IPS-20b (cell line): ENCODE results near the gene PROK2.

Experiments
- H3K27ac ChIP-seq: one replicate; pipeline ENCODE4 v1.5.1; 2013; ENCODE audit warnings: low read length
- H3K27me3 ChIP-seq: 2 replicates; pipeline ENCODE4 v1.6.1; 2013; ENCODE audit warnings: mild to moderate bottlenecking, low read length, inconsistent platforms; ENCODE audit not compliant: insufficient read depth
- H3K36me3 ChIP-seq: 2 replicates; pipeline ENCODE4 v1.6.1; 2013; ENCODE audit warnings: low read depth, mild to moderate bottlenecking, inconsistent platforms, low read length, moderate library complexity; ENCODE audit not compliant: insufficient read depth
- H3K4me1 ChIP-seq: 2 replicates; pipeline ENCODE4 v1.6.1; 2013; ENCODE audit warnings: mild to moderate bottlenecking, control low read depth, inconsistent platforms, low read length, moderate library complexity; ENCODE audit not compliant: insufficient read depth
- H3K4me3 ChIP-seq: 2 replicates; pipeline ENCODE4 v1.5.1; 2013; ENCODE audit warnings: mild to moderate bottlenecking, low read length, inconsistent platforms
- H3K9ac ChIP-seq: 2 replicates; pipeline ENCODE4 v1.6.1; 2013; ENCODE audit warnings: low read depth, mild to moderate bottlenecking, inconsistent platforms, low read length, moderate library complexity
- H3K9me3 ChIP-seq: 2 replicates; pipeline ENCODE4 v1.6.1; 2013; ENCODE audit warnings: mild to moderate bottlenecking, low read depth, low read length, inconsistent platforms; ENCODE audit not compliant: insufficient read depth

PROK2 gene

GRCh38 chr3:71786217-71786549 lies 1.2 kb upstream of the PROK2 start:
- peaks cover 73% of the 10 kb centered on the region for H3K27me3 ChIP-seq
- no peaks in the 10 kb centered on the region for H3K9me3 ChIP-seq
- H3K36me3 ChIP-seq = no peaks in the 10 kb centered on the region
- H3K4me1 ChIP-seq = peaks cover 35% of the 10 kb centered on the region; the same call in 1 of the 2 replicates
- H3K27ac ChIP-seq = no peak overlapping the region
- H3K9ac ChIP-seq = no peak overlapping the region
- peak overlapping the region; percentile 59; the same call in 1 of the 2 replicates for H3K4me3 ChIP-seq

DNA sequence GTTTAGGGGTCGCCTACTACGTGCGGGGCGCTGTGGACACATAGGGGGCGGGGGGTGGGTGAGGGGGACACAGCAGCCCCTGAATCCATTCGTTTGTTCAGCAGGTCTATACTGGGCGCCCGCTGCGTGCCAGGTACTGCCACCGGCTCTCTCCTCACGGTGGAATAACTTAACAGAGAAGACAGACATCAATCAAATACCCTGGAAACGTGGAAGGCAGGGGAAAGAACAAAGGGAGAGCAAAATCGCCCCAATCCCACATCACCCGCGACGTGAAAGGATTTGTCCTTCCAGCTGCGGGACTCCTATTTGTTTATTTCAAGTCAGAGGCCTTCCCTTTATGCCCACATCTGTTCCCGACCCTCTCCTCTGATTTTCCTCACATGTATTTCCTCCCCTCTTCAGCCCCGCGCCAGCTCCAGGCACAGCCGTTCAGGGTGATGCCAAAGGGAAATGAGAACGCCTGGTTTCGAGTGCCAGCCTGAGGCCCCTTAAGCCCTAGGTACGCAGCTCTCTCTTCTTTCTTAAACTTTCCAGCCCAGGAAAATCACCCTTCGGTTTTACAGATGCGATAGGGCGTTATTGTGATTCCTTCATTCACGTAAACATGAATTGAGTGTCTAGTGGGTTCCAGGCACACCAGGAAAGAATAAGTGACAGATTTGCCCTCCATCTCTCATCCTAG lies 726 bp upstream of the PROK2 start:
- no peaks in the 10 kb centered on the region for H3K9me3 ChIP-seq
- no peaks in the 10 kb centered on the region for H3K36me3 ChIP-seq
- peaks cover 39% of the 10 kb centered on the region; the same call in 1 of the 2 replicates for H3K4me1 ChIP-seq
- no peak overlapping the region; the same call in 1 of the 2 replicates for H3K9ac ChIP-seq
- H3K27ac ChIP-seq = no peak overlapping the region
- peak overlapping the region; percentile 59; the same call in 1 of the 2 replicates for H3K4me3 ChIP-seq
- peaks cover 77% of the 10 kb centered on the region for H3K27me3 ChIP-seq

DNA sequence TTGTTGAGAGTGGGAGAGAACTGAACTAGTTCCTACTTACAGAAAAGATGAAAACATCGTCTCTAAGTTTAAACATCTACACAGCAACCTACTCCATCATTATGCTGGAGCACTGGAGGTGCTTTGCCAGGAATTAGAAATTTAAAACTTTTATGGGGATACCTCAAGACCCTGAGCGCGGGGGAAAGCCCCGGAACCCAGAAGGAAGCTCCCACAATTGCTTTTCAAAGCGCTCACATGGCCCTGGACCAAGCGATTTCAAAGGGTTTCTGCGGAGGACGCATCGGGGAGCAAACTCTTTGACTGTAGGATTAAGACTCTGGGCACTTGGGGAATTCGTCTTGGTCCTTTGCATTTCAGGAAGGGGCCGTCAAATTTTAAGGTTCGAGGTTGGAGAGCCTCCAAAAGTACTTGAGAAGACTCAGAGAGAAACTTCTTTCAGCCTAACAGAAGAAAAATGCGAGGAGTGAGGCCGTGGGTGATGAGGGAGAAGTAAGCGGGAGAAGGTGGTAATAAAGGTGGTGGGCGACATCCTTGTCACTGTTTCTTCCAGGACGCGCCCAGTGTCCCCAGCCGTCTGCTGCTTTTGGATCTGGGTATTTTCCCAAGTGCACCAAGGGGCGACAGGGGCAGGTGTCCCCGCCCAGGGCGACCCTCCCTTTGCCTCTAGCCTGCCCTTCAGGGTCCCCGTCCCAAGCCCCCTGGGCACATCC lies 591 bp downstream of the PROK2 start:
- H3K9me3 ChIP-seq = no peaks in the 10 kb centered on the region
- peak overlapping the region; percentile 55 for H3K4me3 ChIP-seq
- H3K36me3 ChIP-seq = no peaks in the 10 kb centered on the region
- no peak overlapping the region for H3K27ac ChIP-seq
- H3K9ac ChIP-seq = no peak overlapping the region
- H3K4me1 ChIP-seq = peaks cover 52% of the 10 kb centered on the region
- H3K27me3 ChIP-seq = peaks cover 81% of the 10 kb centered on the region

DNA sequence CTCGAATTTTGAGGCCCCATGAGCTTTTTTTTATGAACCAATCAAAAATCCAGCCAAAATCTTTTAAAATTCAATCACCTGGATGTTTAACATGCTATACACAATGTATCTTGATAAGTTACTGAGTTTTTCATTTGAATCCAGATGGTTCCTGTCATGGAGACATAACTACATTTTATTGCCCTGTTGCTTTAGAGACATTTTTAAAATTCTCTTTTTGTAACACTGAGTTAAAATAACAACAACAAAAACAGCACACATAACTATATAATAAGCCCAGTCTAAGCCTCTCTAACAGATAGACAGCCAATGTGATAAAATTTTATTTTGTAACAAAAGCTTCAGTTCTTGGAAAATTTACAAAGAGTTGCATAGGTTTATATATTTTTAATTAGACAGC lies 1.8 kb downstream of the PROK2 start:
- Histone ChIP-seq H3K27me3 (peaks cover 77% of the 10 kb centered on the region), H3K27ac (no peak overlapping the region), H3K4me3 (no peak overlapping the region), H3K4me1 (peaks cover 57% of the 10 kb centered on the region), H3K9me3 (no peaks in the 10 kb centered on the region), H3K36me3 (no peaks in the 10 kb centered on the region), H3K9ac (no peak overlapping the region)

GRCh38 chr3:71780430-71780829 lies 4.5 kb downstream of the PROK2 start:
- H3K9me3 ChIP-seq = no peaks in the 10 kb centered on the region
- no peak overlapping the region for H3K27ac ChIP-seq
- H3K4me3 ChIP-seq = peak overlapping the region; percentile 10; the same call in 1 of the 2 replicates
- no peaks in the 10 kb centered on the region for H3K36me3 ChIP-seq
- 0 out of 2 replicates have a peak overlapping the region, but pooled peaks have one; percentile 5 for H3K9ac ChIP-seq
- peaks cover 44% of the 10 kb centered on the region for H3K4me1 ChIP-seq
- H3K27me3 ChIP-seq = peaks cover 51% of the 10 kb centered on the region

DNA sequence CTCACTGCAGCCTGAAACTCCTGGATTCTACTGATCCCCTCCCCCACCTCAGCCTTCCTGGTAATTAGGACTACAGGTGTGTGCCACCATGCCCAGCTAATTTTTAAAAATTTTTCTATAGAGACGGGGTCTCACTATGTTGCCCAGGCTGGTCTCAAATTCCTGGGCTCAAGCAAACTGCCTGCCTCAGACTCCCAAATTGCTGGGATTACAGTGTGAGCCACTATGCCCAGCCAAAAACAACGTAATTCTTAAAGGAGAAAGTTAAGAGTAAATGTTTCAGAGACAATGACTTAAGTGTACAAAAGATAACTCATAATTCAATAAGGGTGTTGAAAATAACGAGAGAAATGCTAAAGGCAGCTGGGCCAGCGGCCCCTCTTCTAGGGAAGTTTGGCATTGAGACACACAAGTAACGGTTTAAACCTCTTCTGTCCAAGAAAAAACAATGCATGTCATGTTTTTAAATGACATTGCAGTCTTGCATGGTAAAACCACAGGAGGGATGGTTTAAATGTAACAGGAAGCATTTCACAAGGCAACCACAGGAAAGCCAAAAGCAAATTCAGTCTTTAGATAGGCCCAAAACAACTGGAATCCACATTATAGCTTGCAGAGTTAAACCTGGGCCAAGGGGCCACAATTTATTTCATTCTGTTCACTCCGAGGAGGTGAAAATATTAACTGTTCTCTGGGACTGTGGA lies 5.1 kb downstream of the PROK2 start:
- 0 out of 2 replicates have a peak overlapping the region, but pooled peaks have one; percentile 5 for H3K9ac ChIP-seq
- peaks cover 44% of the 10 kb centered on the region for H3K4me1 ChIP-seq
- peak overlapping the region; percentile 10; the same call in 1 of the 2 replicates for H3K4me3 ChIP-seq
- H3K27ac ChIP-seq = no peak overlapping the region
- peaks cover 45% of the 10 kb centered on the region for H3K27me3 ChIP-seq
- no peaks in the 10 kb centered on the region for H3K36me3 ChIP-seq
- no peaks in the 10 kb centered on the region for H3K9me3 ChIP-seq

- Histone ChIP-seq H3K9ac (no peak overlapping the region), H3K27me3 (peaks cover 30% of the 10 kb centered on the region), H3K27ac (no peak overlapping the region), H3K4me3 (no peak overlapping the region), H3K36me3 (no peaks in the 10 kb centered on the region), H3K4me1 (peaks cover 32% of the 10 kb centered on the region), H3K9me3 (no peaks in the 10 kb centered on the region)
These were observed 6.6 kb downstream of the PROK2 start for GRCh38 chr3:71778353-71778752.

GRCh38 chr3:71776538-71776937 lies 8.4 kb downstream of the PROK2 start:
- Histone ChIP-seq H3K27me3 (peaks cover 12% of the 10 kb centered on the region), H3K36me3 (no peaks in the 10 kb centered on the region), H3K27ac (no peak overlapping the region), H3K9ac (no peak overlapping the region), H3K4me1 (peaks cover 35% of the 10 kb centered on the region), H3K4me3 (no peak overlapping the region), H3K9me3 (no peaks in the 10 kb centered on the region)

DNA sequence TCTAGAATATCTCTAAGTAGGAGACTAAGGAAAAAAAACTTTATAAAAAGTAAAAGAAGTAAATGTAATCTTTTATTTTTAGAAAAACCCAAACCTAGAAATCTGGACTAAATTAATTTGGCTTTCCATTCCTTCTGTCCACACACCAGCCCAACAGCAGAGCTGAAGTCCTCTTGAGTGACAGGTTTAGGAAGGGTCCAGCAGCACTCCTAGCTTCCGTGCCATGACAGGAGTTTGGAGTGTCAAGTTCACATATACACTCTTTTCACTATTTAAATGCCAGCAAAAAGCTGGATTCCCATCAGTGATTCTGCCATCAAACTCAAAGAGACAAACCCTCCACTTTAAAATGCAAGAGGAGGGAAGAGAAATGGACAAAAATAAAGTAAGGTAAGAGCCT lies 13.1 kb downstream of the PROK2 start:
- Histone ChIP-seq H3K27ac (no peak overlapping the region), H3K36me3 (no peaks in the 10 kb centered on the region), H3K9ac (no peak overlapping the region), H3K27me3 (no peaks in the 10 kb centered on the region), H3K4me1 (peaks cover 23% of the 10 kb centered on the region), H3K4me3 (no peak overlapping the region), H3K9me3 (no peaks in the 10 kb centered on the region)

DNA sequence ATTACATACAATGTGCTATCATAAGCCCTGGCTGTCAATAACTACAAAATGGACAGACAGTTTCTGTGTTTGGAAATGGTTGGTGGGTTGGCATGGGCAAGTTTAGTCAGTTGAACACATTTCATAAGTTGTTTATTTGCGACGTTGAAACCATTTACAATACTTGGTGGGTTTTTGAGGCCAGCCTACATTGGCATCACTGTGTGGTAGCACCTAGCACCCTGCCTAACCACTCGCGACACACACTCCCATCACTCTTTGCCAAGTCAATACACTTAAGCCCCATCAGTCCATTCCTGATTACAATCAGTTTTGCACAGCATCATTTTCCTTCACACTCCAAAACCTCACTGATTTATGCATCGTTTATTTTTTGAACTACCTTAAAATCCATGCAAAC lies 13.8 kb downstream of the PROK2 start:
- H3K27ac ChIP-seq = no peak overlapping the region
- no peak overlapping the region for H3K9ac ChIP-seq
- H3K9me3 ChIP-seq = no peaks in the 10 kb centered on the region
- H3K27me3 ChIP-seq = no peaks in the 10 kb centered on the region
- H3K4me3 ChIP-seq = no peak overlapping the region
- peaks cover 23% of the 10 kb centered on the region for H3K4me1 ChIP-seq
- no peaks in the 10 kb centered on the region for H3K36me3 ChIP-seq

GRCh38 chr3:71763426-71763825 lies 21.5 kb downstream of the PROK2 start:
- Histone ChIP-seq H3K27me3 (0 out of 2 replicates have a peak, but pooled peaks cover 3% of the 10 kb centered on the region), H3K4me3 (no peak overlapping the region), H3K36me3 (no peaks in the 10 kb centered on the region), H3K9me3 (no peaks in the 10 kb centered on the region), H3K9ac (no peak overlapping the region), H3K27ac (no peak overlapping the region), H3K4me1 (peaks cover 1% of the 10 kb centered on the region; the same call in 1 of the 2 replicates)
